PFSK-1 (cell line): ENCODE measurements around the gene SREBF1.
A peak's percentile ranks its signal among the peaks of the same experiment; 100 is the strongest.

Experiments
- FOXP2 ChIP-seq: optimal IDR thresholded peaks from 2 replicates; pipeline ENCODE3; 2011; ENCODE audit warnings: borderline replicate concordance, control low read depth, inconsistent platforms; ENCODE audit not compliant: insufficient read depth; ENCODE audit errors: extremely low read length, extremely low read depth
- POLR2AphosphoS5 ChIP-seq: IDR thresholded peaks from 2 replicates; pipeline ENCODE4 v1.6.1; 2012; ENCODE audit warnings: low read depth, mild to moderate bottlenecking, control low read depth, low read length, moderate library complexity
- SIN3A ChIP-seq: IDR thresholded peaks from 2 replicates; pipeline ENCODE4 v1.6.1; 2012; ENCODE audit warnings: mild to moderate bottlenecking, low read length, moderate library complexity, borderline replicate concordance; ENCODE audit not compliant: insufficient read depth
- TAF1 ChIP-seq: IDR thresholded peaks from 2 replicates; pipeline ENCODE4 v1.6.1; 2012; ENCODE audit warnings: low read length, control low read depth, borderline replicate concordance; ENCODE audit not compliant: insufficient read depth
- TF ChIP-seq, protein P1 (sequence below), 2 experiments: IDR thresholded peaks; 2 replicates each; pipeline versions ENCODE4 v1.6.1 to v1.8.0; 2011 to 2012; ENCODE audit warnings: low read depth in 2 of 2, low read length in 2 of 2, control low read depth in 1 of 2, inconsistent platforms in 1 of 2, mild to moderate bottlenecking in 1 of 2, moderate library complexity in 1 of 2; ENCODE audit not compliant: insufficient read depth in 1 of 2

SREBF1 gene

DNA sequence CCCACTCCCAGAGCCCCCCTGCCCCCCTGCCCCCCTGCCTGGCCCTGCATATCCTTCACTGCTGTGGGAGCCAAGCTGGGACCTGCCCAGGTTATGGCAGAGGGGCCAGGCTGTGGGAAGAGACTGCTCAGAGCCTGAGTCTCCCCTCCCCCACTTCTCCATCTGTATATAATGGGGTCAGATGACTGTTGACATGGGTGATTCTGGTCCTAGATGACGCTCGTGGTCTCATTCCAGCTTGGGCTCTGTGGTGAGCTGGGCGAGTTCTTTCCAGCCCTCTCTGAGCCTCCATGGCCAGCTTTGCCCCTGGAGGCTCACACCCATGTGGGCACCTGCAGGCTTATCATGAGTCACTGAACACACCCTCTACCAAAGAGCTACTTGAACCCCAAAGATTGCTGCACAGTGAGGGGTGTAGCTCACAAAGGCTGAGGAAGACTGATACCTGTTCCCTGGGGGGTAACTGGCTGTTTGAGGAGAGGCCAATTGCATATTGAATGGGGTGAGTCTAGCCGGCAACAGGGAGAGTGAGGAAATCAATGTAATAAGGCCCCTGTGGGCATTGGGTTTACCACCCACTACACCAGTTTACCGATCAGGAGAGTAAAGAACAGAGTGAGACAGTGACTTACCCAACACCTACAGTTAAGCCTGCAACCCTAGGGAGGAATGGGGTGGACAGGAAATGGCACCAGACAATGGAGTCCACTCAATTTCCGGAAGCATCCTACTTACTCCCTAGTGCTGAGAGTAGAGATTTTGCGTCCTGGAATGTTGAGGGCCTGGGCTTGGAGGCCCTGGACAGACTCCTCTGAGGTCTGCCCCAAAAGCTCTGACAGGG is 4.2 kb upstream of the SREBF1 start:
- no peak for TF ChIP-seq TAF1
- no peak for TF ChIP-seq FOXP2
- no peak for TF ChIP-seq POLR2AphosphoS5
- TF ChIP-seq, protein P1, sequence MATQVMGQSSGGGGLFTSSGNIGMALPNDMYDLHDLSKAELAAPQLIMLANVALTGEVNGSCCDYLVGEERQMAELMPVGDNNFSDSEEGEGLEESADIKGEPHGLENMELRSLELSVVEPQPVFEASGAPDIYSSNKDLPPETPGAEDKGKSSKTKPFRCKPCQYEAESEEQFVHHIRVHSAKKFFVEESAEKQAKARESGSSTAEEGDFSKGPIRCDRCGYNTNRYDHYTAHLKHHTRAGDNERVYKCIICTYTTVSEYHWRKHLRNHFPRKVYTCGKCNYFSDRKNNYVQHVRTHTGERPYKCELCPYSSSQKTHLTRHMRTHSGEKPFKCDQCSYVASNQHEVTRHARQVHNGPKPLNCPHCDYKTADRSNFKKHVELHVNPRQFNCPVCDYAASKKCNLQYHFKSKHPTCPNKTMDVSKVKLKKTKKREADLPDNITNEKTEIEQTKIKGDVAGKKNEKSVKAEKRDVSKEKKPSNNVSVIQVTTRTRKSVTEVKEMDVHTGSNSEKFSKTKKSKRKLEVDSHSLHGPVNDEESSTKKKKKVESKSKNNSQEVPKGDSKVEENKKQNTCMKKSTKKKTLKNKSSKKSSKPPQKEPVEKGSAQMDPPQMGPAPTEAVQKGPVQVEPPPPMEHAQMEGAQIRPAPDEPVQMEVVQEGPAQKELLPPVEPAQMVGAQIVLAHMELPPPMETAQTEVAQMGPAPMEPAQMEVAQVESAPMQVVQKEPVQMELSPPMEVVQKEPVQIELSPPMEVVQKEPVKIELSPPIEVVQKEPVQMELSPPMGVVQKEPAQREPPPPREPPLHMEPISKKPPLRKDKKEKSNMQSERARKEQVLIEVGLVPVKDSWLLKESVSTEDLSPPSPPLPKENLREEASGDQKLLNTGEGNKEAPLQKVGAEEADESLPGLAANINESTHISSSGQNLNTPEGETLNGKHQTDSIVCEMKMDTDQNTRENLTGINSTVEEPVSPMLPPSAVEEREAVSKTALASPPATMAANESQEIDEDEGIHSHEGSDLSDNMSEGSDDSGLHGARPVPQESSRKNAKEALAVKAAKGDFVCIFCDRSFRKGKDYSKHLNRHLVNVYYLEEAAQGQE (IDR thresholded peaks at IDR 0.05; ENCODE audit: insufficient read depth in 1 of 2, low read depth in 2 of 2, low read length in 2 of 2) = no peak
- no peak for TF ChIP-seq SIN3A

DNA sequence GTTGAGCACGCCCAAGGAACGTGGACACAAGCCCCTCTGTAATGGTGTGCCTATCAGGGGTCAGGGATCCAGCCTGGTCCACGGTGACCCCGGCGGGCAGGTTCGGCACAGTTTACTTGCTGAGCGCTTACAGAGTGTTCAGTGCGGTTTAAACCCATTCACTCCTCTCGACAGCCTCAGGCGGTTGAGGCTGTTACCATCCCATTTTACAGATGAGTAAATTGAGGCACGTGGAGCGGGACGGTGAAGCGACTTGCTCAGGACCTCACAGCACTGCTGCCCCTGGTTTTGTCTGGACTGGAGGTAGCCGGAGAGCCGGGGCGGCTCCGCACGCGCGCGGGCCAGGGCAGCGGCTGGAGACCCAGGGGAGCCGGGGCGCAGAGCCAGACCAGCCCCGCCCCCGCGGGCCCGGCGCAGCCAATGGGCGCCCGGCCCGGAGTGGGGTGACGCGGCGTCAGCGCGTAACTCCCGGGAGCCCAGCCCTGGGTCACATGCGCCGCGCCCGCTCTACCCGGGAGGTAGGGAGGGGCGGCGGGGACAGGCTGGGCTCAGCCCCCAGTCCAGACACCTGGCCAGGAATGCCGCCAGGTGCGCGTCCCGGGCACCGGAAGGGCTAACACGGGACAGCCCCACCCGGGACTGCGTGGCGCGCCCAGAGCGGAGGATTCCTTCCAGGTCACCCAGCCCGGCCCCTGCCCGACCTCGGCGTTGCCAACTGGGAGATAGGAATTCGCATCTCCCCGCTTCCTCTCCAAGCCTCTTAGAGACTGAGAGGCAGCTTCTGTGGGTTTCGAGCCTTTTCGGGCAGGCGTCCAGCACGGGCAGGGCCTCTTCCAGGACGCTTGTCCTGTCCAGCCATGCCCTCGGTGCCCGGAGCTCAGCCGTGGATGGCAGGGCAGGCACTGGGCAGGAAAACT is 3.3 kb upstream of the SREBF1 start:
- TF ChIP-seq FOXP2 = no peak
- TF ChIP-seq TAF1 = no peak
- no peak for TF ChIP-seq POLR2AphosphoS5
- TF ChIP-seq, protein P1 (IDR thresholded peaks at IDR 0.05; ENCODE audit: insufficient read depth in 1 of 2, low read depth in 2 of 2, low read length in 2 of 2) = no peak
- no peak for TF ChIP-seq SIN3A

DNA sequence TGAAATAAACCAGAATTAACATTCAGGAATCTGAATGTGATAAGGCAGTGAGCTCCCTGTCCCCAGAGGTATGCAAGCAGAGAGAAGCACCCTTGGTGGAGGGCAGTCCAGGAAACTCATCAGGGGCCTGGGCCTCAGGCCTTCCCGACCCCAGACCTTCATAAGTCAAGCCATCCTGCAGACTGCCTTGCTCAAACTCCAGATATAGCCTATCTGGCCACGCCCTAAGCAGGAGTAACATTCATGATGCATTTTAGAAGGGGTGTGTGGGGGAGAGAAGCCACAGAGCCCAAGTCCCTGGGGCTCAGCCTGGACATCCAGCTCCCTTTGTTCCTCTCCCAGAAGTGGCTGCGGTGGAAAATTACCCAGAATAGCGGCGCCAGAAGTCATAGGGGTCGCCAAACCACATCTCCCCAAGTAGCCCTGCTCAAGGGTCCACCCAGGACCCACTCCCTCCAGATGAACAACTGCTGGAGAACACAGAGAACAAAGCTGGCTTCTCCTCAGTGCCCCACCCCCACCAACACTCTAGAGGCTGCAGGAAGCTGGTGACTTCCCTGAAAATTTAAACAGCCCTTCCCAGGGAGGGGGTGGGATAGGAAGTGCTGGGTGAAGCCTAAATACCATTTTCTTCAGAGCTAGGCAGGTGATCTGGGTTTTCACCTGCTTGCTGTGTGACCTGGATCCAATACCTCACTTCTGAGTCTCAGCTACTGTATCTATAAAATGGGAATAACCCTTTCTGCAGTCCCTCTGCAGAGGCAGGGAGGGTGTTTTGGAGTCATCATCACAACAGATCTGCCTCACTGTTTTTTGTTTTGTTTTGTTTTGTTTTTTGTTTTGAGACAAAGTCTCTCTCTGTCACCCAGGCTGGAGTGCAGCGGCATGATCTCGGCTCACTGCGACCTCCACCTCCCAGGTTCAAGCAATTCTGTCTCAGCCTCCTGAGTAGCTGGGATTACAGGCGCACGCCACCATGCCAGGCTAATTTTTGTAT is 1.5 kb upstream of the SREBF1 start:
- TF ChIP-seq FOXP2 (no peak), SIN3A (0 out of 2 replicates have a peak, but pooled peaks have one; percentile 21), TAF1 (no peak), POLR2AphosphoS5 (no peak)
- TF ChIP-seq, protein P1 (IDR thresholded peaks at IDR 0.05; ENCODE audit: insufficient read depth in 1 of 2, low read depth in 2 of 2, low read length in 2 of 2) = peak in 1 of 2 experiments; percentile 41; a peak in 1 of 4 replicates

DNA sequence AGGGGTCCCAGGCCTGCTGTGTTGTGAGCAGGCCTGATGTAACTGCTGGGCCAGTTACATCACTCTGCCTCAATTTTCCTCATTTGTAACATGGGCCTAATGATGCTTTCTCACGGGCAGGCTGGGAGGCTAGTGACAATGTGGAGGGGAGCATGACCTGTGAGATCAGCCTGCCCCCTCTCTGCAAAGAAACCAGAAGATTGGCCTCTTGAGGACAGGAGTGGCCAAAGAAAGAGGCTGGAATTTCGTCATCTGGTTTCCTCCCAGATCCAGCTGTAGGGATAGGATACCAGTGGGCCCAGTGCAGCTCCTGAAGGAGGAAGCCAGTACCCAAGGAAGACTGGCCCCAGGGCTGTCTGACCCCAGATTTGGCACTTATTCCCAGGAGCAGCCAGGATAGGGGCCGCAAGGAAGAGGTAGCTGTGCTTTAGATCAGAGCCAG is 615 bp upstream of the SREBF1 start:
- 0 out of 2 replicates have a peak, but pooled peaks have one; percentile 12 for TF ChIP-seq SIN3A
- TF ChIP-seq POLR2AphosphoS5 = no peak; the same call in 1 of the 2 replicates
- TF ChIP-seq TAF1 = peak; percentile 83; the same call in 1 of the 2 replicates
